Thoracic aorta (tissue), 2 donors: ENCODE results near the gene MVD. TPM values are rescaled to one million over a fixed set of nuclear protein-coding genes. Genes with fewer than 3 reads are reported as not detected.

Experiments
- ATAC-seq: fragments of 150-250 bp; one replicate; pipeline ENCODE4 v1.8.0; 2017; ENCODE audit warnings: low read depth; ENCODE audit not compliant: insufficient number of reproducible peaks, low FRiP score
- DNase-seq: peaks from one replicate; pipeline ENCODE4 v3.0.0-alpha.2; 2020; ENCODE audit warnings: low spot score
- H3K27ac ChIP-seq, 2 donors: fragments of 200-600 bp; sonication (generic); 1 replicate in 1 of 2; 2 replicates in 1 of 2; pipeline ENCODE4 v1.5.1; 2016; ENCODE audit warnings: mild to moderate bottlenecking in 2 of 2, moderate library complexity in 2 of 2
- H3K27me3 ChIP-seq: fragments of 200-600 bp; sonication (generic); replicated peaks from 2 replicates; pipeline ENCODE4 v1.6.0; 2016; ENCODE audit warnings: mild to moderate bottlenecking; ENCODE audit not compliant: insufficient read depth
- H3K36me3 ChIP-seq: fragments of 200-600 bp; sonication (generic); one replicate; pipeline ENCODE4 v1.5.1; 2016
- H3K4me1 ChIP-seq, 2 donors: fragments of 200-600 bp; sonication (generic); 1 replicate in 1 of 2; 2 replicates in 1 of 2; pipeline versions ENCODE4 v1.5.1 to v1.6.0; 2016; ENCODE audit warnings: low read depth in 2 of 2, mild to moderate bottlenecking in 1 of 2; ENCODE audit not compliant: control insufficient read depth in 1 of 2
- H3K4me3 ChIP-seq: fragments of 200-600 bp; sonication (generic); 2 replicates; pipeline ENCODE4 v1.5.1; 2016; ENCODE audit warnings: mild to moderate bottlenecking
- H3K9me3 ChIP-seq: fragments of 200-600 bp; sonication (generic); 2 replicates; pipeline ENCODE4 v1.5.1; 2016
- CTCF ChIP-seq: fragments of 200-600 bp; sonication (generic); IDR thresholded peaks from one replicate; pipeline ENCODE4 v1.5.1; 2019; ENCODE audit warnings: antibody characterized with exemption
- total RNA-seq, 2 donors: library from RNA; depleted of rRNA; stranded (reverse); fragments of >200 nt; gene quantifications; one replicate each; pipeline versions ENCODE4 v1.1.0 to v1.2.3, GENCODE V29; 2016

Gene MVD
- total RNA-seq, 2 donors from 2014 or later, result 22.4 to 38.9 TPM

GRCh38 chr16:88703486-88704309 is 40.8 kb upstream of the MVD start:
- no peak for TF ChIP-seq CTCF
- peaks cover 2% of the 10 kb centered on the region for H3K36me3 ChIP-seq
- ATAC-seq (no peak), DNase-seq (no peak)
- H3K27me3 ChIP-seq, result no peaks in the 10 kb centered on the region
- H3K4me1 ChIP-seq, result peaks cover 24 to 35% of the 10 kb centered on the region in 2 donors
- peak overlapping the region in 1 of 2 donors; percentile 41 for H3K27ac ChIP-seq
- peak overlapping the region; percentile 99 for H3K4me3 ChIP-seq
- H3K9me3 ChIP-seq, result no peaks in the 10 kb centered on the region

GRCh38 chr16:88702371-88703210 is 39.7 kb upstream of the MVD start:
- Histone ChIP-seq H3K27ac (peak overlapping the region in 1 of 2 donors; percentile 41), H3K4me3 (peak overlapping the region; percentile 99), H3K36me3 (peaks cover 11% of the 10 kb centered on the region), H3K27me3 (no peaks in the 10 kb centered on the region), H3K4me1 (peaks cover 24 to 33% of the 10 kb centered on the region in 2 donors), H3K9me3 (no peaks in the 10 kb centered on the region)
- ATAC-seq (no peak), DNase-seq (no peak)
- no peak for TF ChIP-seq CTCF

GRCh38 chr16:88701581-88702370 is 38.9 kb upstream of the MVD start:
- peaks cover 17 to 25% of the 10 kb centered on the region in 2 donors for H3K4me1 ChIP-seq
- H3K27me3 ChIP-seq, result no peaks in the 10 kb centered on the region
- H3K36me3 ChIP-seq, result peaks cover 14% of the 10 kb centered on the region
- TF ChIP-seq CTCF, result no peak
- DNase-seq, result no peak
- H3K9me3 ChIP-seq, result no peaks in the 10 kb centered on the region
- no peak for ATAC-seq
- H3K27ac ChIP-seq, result no peak overlapping the region
- H3K4me3 ChIP-seq, result peak overlapping the region; percentile 39

- no peak for TF ChIP-seq CTCF
- DNase-seq, result peak; percentile 67
- ATAC-seq, result no peak
- Histone ChIP-seq H3K4me3 (peak overlapping the region; percentile 39), H3K36me3 (peaks cover 14% of the 10 kb centered on the region), H3K9me3 (no peaks in the 10 kb centered on the region), H3K27me3 (no peaks in the 10 kb centered on the region), H3K27ac (no peak overlapping the region), H3K4me1 (peaks cover 17 to 22% of the 10 kb centered on the region in 2 donors)
Measured at GRCh38 chr16:88700636-88701482, 38.0 kb upstream of the MVD start.
